Amniotic stem cell (primary cell): ENCODE data around the gene PDC.

Experiments used
- DNase-seq: peaks from one replicate; lab custom pipeline; 2025; lab: John Stamatoyannopoulos, UW

The PDC gene

GRCh38 chr1:186461014-186461413 is at the start of gene PDC:
PDC (minus strand) TSS chr1:186461114; CDS start chr1:186449459, 11,655 bp downstream.
- no peak for DNase-seq

GRCh38 chr1:186503190-186503589 is 42.3 kb upstream of the PDC start:
- no peak for DNase-seq

- DNase-seq: no peak
Observed at GRCh38 chr1:186502087-186502486, 41.2 kb upstream of the PDC start.

GRCh38 chr1:186500804-186501203 is 39.9 kb upstream of the PDC start:
- no peak for DNase-seq

GRCh38 chr1:186499571-186499970 is 38.7 kb upstream of the PDC start:
- DNase-seq: no peak

GRCh38 chr1:186498695-186499389 is 37.9 kb upstream of the PDC start:
- DNase-seq: no peak

GRCh38 chr1:186498071-186498470 is 37.2 kb upstream of the PDC start:
- DNase-seq: no peak

- DNase-seq: no peak
Observed at GRCh38 chr1:186497651-186498050, 36.7 kb upstream of the PDC start.

GRCh38 chr1:186496171-186496851 is 35.4 kb upstream of the PDC start:
- no peak for DNase-seq

GRCh38 chr1:186494832-186495271 is 33.9 kb upstream of the PDC start:
- DNase-seq: no peak

- no peak for DNase-seq
Observed at GRCh38 chr1:186492531-186493291, 31.8 kb upstream of the PDC start.

GRCh38 chr1:186491336-186491735 is 30.4 kb upstream of the PDC start:
- DNase-seq: no peak

GRCh38 chr1:186487163-186487562 is 26.2 kb upstream of the PDC start:
- DNase-seq: no peak

GRCh38 chr1:186486061-186486460 is 25.1 kb upstream of the PDC start:
- DNase-seq: no peak

GRCh38 chr1:186483561-186483960 is 22.6 kb upstream of the PDC start:
- no peak for DNase-seq

GRCh38 chr1:186482661-186483255 is 21.8 kb upstream of the PDC start:
- no peak for DNase-seq

- DNase-seq: no peak
Observed at GRCh38 chr1:186481303-186481888, 20.5 kb upstream of the PDC start.

- no peak for DNase-seq
Observed at GRCh38 chr1:186479162-186479561, 18.2 kb upstream of the PDC start.

- DNase-seq: no peak
Observed at GRCh38 chr1:186476264-186477040, 15.5 kb upstream of the PDC start.

GRCh38 chr1:186474208-186474607 is 13.3 kb upstream of the PDC start:
- no peak for DNase-seq

- DNase-seq: no peak
Observed at GRCh38 chr1:186473047-186473446, 12.1 kb upstream of the PDC start.
